H1 (cell line): ENCODE results near the gene DNAJC7. TPM values are rescaled to one million over a fixed set of nuclear protein-coding genes. Genes with fewer than 3 reads are reported as not detected.

Experiments used
- CTCF ChIA-PET: fragments of 300-600 bp; sonication (Branson Sonifier 250); formaldehyde crosslinking; loops from one replicate; lab custom pipeline; 2021; ENCODE audit not compliant: partially characterized antibody; lab: Charles Lee
- POLR2A ChIA-PET: fragments of 300-600 bp; sonication (Branson Sonifier 250); formaldehyde crosslinking; loops from one replicate; lab custom pipeline; 2021; ENCODE audit warnings: inconsistent platforms; ENCODE audit not compliant: partially characterized antibody; lab: Charles Lee
- DNase-seq, 2 experiments: peaks; one replicate each; pipeline versions ENCODE4 v3.0.0 to v3.0.0-alpha.2; 2010 to 2022; ENCODE audit warnings: low spot score in 2 of 2, low read depth in 1 of 2, mixed read lengths in 1 of 2
- FAIRE-seq: peaks from 2 replicates; lab custom pipeline; 2011; peaks lifted over from hg19 to GRCh38; lab: Jason Lieb, UNC
- H2AFZ ChIP-seq: 2 replicates; pipeline ENCODE4 v1.8.1; 2012; ENCODE audit warnings: low read length, inconsistent platforms
- H2AK5ac ChIP-seq: 2 replicates; pipeline ENCODE4 v1.6.1; 2013; ENCODE audit warnings: low read depth, low read length
- H2BK120ac ChIP-seq: replicated peaks from 2 replicates; pipeline ENCODE3; 2013; ENCODE audit warnings: low read depth, low read length, inconsistent platforms
- H2BK12ac ChIP-seq: 2 replicates; pipeline ENCODE4 v1.6.1; 2013; ENCODE audit warnings: low read depth, low read length
- H2BK15ac ChIP-seq: 2 replicates; pipeline ENCODE4 v1.6.1; 2013; ENCODE audit warnings: low read length
- H2BK20ac ChIP-seq: 2 replicates; pipeline ENCODE4 v1.6.1; 2013; ENCODE audit warnings: low read length
- H2BK5ac ChIP-seq: 2 replicates; pipeline ENCODE4 v1.6.1; 2013; ENCODE audit warnings: low read depth, low read length
- H3K14ac ChIP-seq: 2 replicates; pipeline ENCODE4 v1.6.1; 2013; ENCODE audit warnings: inconsistent platforms; ENCODE audit not compliant: insufficient read length
- H3K18ac ChIP-seq: 2 replicates; pipeline ENCODE4 v1.6.1; 2013; ENCODE audit warnings: low read length; ENCODE audit errors: extremely low read depth
- H3K23ac ChIP-seq: 2 replicates; pipeline ENCODE4 v1.6.1; 2013; ENCODE audit warnings: inconsistent platforms; ENCODE audit not compliant: insufficient read length
- H3K23me2 ChIP-seq: 2 replicates; pipeline ENCODE4 v1.6.1; 2013; ENCODE audit warnings: low read depth, low read length
- H3K27ac ChIP-seq: 2 replicates; pipeline ENCODE4 v1.6.1; 2011; ENCODE audit warnings: low read depth, low read length, inconsistent platforms
- H3K27me3 ChIP-seq, 4 experiments: replicated peaks in 1 of 4; 1 replicate in 1 of 4; 2 replicates in 3 of 4; pipeline versions ENCODE4 v1.6.1 to v1.8.1; 2011 to 2013; ENCODE audit warnings: low read length in 3 of 4, mild to moderate bottlenecking in 3 of 4, inconsistent platforms in 2 of 4, mixed read lengths in 2 of 4, moderate library complexity in 1 of 4; ENCODE audit not compliant: control insufficient read depth in 3 of 4, insufficient read depth in 3 of 4; ENCODE audit errors: extremely low read depth in 1 of 4
- H3K36me3 ChIP-seq, 4 experiments: 2 replicates each; pipeline versions ENCODE4 v1.6.1 to v1.8.1; 2011 to 2013; ENCODE audit warnings: mild to moderate bottlenecking in 4 of 4, low read length in 3 of 4, moderate library complexity in 2 of 4, control low read depth in 1 of 4, inconsistent platforms in 1 of 4; ENCODE audit not compliant: insufficient read depth in 4 of 4, control insufficient read depth in 2 of 4
- H3K4ac ChIP-seq: replicated peaks from 2 replicates; pipeline ENCODE3; 2013; ENCODE audit warnings: low read length, low read depth, mixed read lengths, inconsistent platforms; ENCODE audit not compliant: insufficient read length
- H3K4me1 ChIP-seq, 4 experiments: replicated peaks in 1 of 4; 1 replicate in 1 of 4; 2 replicates in 3 of 4; pipeline versions ENCODE4 v1.6.1 to v1.8.1; 2011 to 2013; ENCODE audit warnings: low read length in 3 of 4, inconsistent platforms in 2 of 4, mixed read lengths in 1 of 4; ENCODE audit not compliant: insufficient read depth in 4 of 4, control insufficient read depth in 3 of 4
- H3K4me2 ChIP-seq, 2 experiments: 2 replicates each; pipeline versions ENCODE4 v1.6.1 to v1.8.1; 2011 to 2013; ENCODE audit warnings: low read depth in 2 of 2, low read length in 2 of 2, control low read depth in 1 of 2, inconsistent platforms in 1 of 2, mild to moderate bottlenecking in 1 of 2; ENCODE audit not compliant: insufficient read depth in 1 of 2
- H3K4me3 ChIP-seq, 4 experiments: fragments of 200-600, 300-600 bp in 1 of 4; sonication (generic), shearing (Covaris generic), sonication (Bioruptor Twin) in 1 of 4; 2 replicates each; pipeline versions ENCODE4 v1.5.1 to v1.8.1; 2011 to 2016; ENCODE audit warnings: low read length in 4 of 4, low read depth in 3 of 4, control low read depth in 2 of 4, inconsistent platforms in 2 of 4, mild to moderate bottlenecking in 2 of 4, mixed read lengths in 1 of 4, moderate library complexity in 1 of 4; ENCODE audit not compliant: insufficient read depth in 2 of 4; ENCODE audit errors: extremely low read depth in 1 of 4
- H3K56ac ChIP-seq: replicated peaks from 2 replicates; pipeline ENCODE3; 2013; ENCODE audit warnings: low read depth, mild to moderate bottlenecking, mixed read lengths, low read length, inconsistent platforms; ENCODE audit not compliant: insufficient read length
- H3K79me1 ChIP-seq: 2 replicates; pipeline ENCODE4 v1.6.1; 2013; ENCODE audit warnings: low read depth, low read length, control low read depth
- H3K79me2 ChIP-seq, 2 experiments: 2 replicates each; pipeline versions ENCODE4 v1.6.1 to v1.8.1; 2012 to 2013; ENCODE audit warnings: low read length in 2 of 2, mild to moderate bottlenecking in 2 of 2, inconsistent platforms in 1 of 2; ENCODE audit not compliant: insufficient read depth in 2 of 2, control insufficient read depth in 1 of 2
- H3K9ac ChIP-seq, 4 experiments: replicated peaks in 1 of 4; 1 replicate in 1 of 4; 2 replicates in 3 of 4; pipeline versions ENCODE4 v1.6.1 to v1.8.1; 2011 to 2013; ENCODE audit warnings: low read depth in 3 of 4, low read length in 3 of 4, control low read depth in 2 of 4, mild to moderate bottlenecking in 2 of 4, moderate library complexity in 2 of 4, inconsistent platforms in 1 of 4; ENCODE audit errors: extremely low read depth in 1 of 4
- H3K9me3 ChIP-seq, 2 experiments: 2 replicates each; pipeline versions ENCODE4 v1.6.1 to v1.8.1; 2012 to 2013; ENCODE audit warnings: mild to moderate bottlenecking in 2 of 2, moderate library complexity in 2 of 2, control low read depth in 1 of 2, inconsistent platforms in 1 of 2, low read depth in 1 of 2, low read length in 1 of 2, mixed read lengths in 1 of 2; ENCODE audit not compliant: insufficient read depth in 2 of 2
- H4K20me1 ChIP-seq, 2 experiments: replicated peaks in 1 of 2; 2 replicates each; pipeline versions ENCODE3 to v1.8.1; 2011 to 2013; ENCODE audit warnings: inconsistent platforms in 2 of 2, low read length in 2 of 2, mild to moderate bottlenecking in 1 of 2; ENCODE audit not compliant: insufficient read depth in 2 of 2, control insufficient read depth in 1 of 2
- H4K5ac ChIP-seq: 2 replicates; pipeline ENCODE4 v1.6.1; 2013; ENCODE audit warnings: low read length, low read depth, mixed read lengths, inconsistent platforms; ENCODE audit not compliant: insufficient read length
- H4K8ac ChIP-seq: 2 replicates; pipeline ENCODE4 v1.8.0; 2013; ENCODE audit warnings: mild to moderate bottlenecking, moderate library complexity, low read length, inconsistent platforms; ENCODE audit not compliant: insufficient read depth; ENCODE audit errors: extremely low read depth
- H4K91ac ChIP-seq: replicated peaks from 2 replicates; pipeline ENCODE3; 2013; ENCODE audit warnings: low read length, mixed read lengths, inconsistent platforms; ENCODE audit not compliant: insufficient read length
- EP300 ChIP-seq, 2 experiments: IDR thresholded peaks; 1 replicate in 1 of 2; 2 replicates in 1 of 2; pipeline ENCODE4 v1.6.1; 2011 to 2012; ENCODE audit warnings: low read depth in 2 of 2, low read length in 2 of 2, mild to moderate bottlenecking in 2 of 2, borderline replicate concordance in 1 of 2, inconsistent platforms in 1 of 2, moderate library complexity in 1 of 2
- WGBS, 2 experiments: shearing (Covaris generic) in 1 of 2; methylation state at CpG; one replicate each; pipeline versions ENCODE4 v1.1.6 to v1.1.7; 2013 to 2015; ENCODE audit warnings: low lambda C conversion rate in 2 of 2, mixed read lengths in 2 of 2, inconsistent platforms in 1 of 2, low coverage in 1 of 2, missing lambda C conversion rate in 1 of 2; ENCODE audit not compliant: insufficient replicate concordance in 2 of 2, insufficient coverage in 1 of 2, insufficient read length in 1 of 2; ENCODE audit errors: extremely low coverage in 1 of 2, missing lambda C conversion rate in 1 of 2; 5-methylcytosine and 5-hydroxymethylcytosine counted together
- polyA plus RNA-seq, 7 experiments: library from polyadenylated mRNA; depleted of rRNA in 3 of 7; stranded (reverse) in 5 of 7; unstranded in 2 of 7; fragments of >200 nt in 5 of 7; fragments of 200-250 nt in 2 of 7; gene quantifications; 1 replicate in 5 of 7; 2 replicates in 1 of 7; 4 replicates in 1 of 7; pipeline versions ENCODE4 v1.2.1 to v1.2.3, GENCODE V29; 2011 to 2013; ENCODE audit warnings: missing spikeins in 2 of 7, mixed read lengths in 2 of 7
- total RNA-seq: library from RNA; stranded (reverse); fragmentation: NEBNext Ultra II Directional; extraction: Animal tissue kit (Norgen Biotek cat#: 25700); gene quantifications from 2 replicates; pipeline ENCODE4 v1.2.1, GENCODE V29; 2021

The DNAJC7 gene
- total and polyA plus RNA-seq, 2 of the 8 experiments (the other 6 are each of a cell fraction or from before 2014, with no cell fraction given) = 31.0 to 148 TPM

DNA sequence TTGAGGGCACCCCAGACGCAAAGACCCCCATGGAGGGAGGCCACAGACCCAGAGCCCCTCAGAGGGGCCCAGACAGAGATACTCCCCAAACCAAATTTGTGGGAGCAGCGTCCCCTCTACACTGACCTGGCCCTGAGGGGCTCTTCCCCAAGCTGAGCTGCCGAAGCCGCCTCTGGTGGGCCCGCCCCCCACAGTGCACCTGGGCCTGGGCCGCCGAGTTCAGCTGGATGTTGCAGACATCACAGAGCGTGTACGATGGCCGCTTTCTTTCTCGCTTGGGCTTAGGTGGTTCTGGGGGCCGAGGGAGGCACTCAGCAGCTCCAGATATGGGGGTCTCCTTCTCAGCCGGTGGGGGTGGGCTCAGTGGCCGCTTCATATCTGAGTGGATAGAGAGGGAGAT is 45.4 kb upstream of the DNAJC7 start:
- Histone ChIP-seq H3K14ac (no peak overlapping the region), H4K91ac (no peak overlapping the region), H3K18ac (no peak overlapping the region), H2AK5ac (no peak overlapping the region), H3K56ac (no peak overlapping the region), H3K36me3 (no peaks in the 10 kb centered on the region), H2BK12ac (no peak overlapping the region), H3K9me3 (no peaks in the 10 kb centered on the region), H3K79me2 (no peaks in the 10 kb centered on the region), H2BK5ac (no peak overlapping the region), H3K9ac (no peak overlapping the region), H2BK120ac (no peak overlapping the region), H4K8ac (no peak overlapping the region), H3K23me2 (no peaks in the 10 kb centered on the region; the same call in 1 of the 2 replicates), H3K27me3 (no peaks in the 10 kb centered on the region), H4K20me1 (no peaks in the 10 kb centered on the region), H3K4ac (no peak overlapping the region), H3K79me1 (no peaks in the 10 kb centered on the region), H2BK20ac (no peak overlapping the region), H3K4me2 (no peak overlapping the region), H3K4me3 (no peak overlapping the region), H3K4me1 (peaks cover 0 to 6% (median 3%) of the 10 kb centered on the region in 4 experiments; a peak in 6 of 7 replicates), H3K23ac (no peak overlapping the region), H3K27ac (no peak overlapping the region), H4K5ac (no peak overlapping the region), H2AFZ (no peak overlapping the region), H2BK15ac (no peak overlapping the region)
- 92% methylated on average over 13 of the region's 14 CpGs; no CpG with 5 or more reads in 1 of the 2 experiments for WGBS, 2 experiments
- POLR2A ChIA-PET = interaction anchor here (0.5 to 1.1 kb wide), 3 partner anchors 9 to 37 kb away, joined by 3 to 4 read pairs (median 3); no protein-coding TSS in a partner anchor
- FAIRE-seq (no peak), DNase-seq (no peak)
- CTCF ChIA-PET = interaction anchor here (0.8 to 17.0 kb wide), 9 partner anchors 12 to 51 kb away, joined by 3 to 381 read pairs (median 4); partner anchors contain the start of genes C17orf113, DHX58, HSPB9 and KAT2A
- TF ChIP-seq EP300 (IDR thresholded peaks at IDR 0.05; ENCODE audit: borderline replicate concordance in 1 of 2, low read depth in 2 of 2, low read length in 2 of 2) = no peak
